NCI-H69 (cell line): ENCODE measurements around the gene NEB.
"Not testable (repeated sequence)": the region's sequence is repeated elsewhere in the genome, so short reads cannot be mapped to it uniquely, and the experiment has no call there.

Source experiments
- DNase-seq: peaks from one replicate; lab custom pipeline; 2025; lab: John Stamatoyannopoulos, UW

NEB gene

DNA sequence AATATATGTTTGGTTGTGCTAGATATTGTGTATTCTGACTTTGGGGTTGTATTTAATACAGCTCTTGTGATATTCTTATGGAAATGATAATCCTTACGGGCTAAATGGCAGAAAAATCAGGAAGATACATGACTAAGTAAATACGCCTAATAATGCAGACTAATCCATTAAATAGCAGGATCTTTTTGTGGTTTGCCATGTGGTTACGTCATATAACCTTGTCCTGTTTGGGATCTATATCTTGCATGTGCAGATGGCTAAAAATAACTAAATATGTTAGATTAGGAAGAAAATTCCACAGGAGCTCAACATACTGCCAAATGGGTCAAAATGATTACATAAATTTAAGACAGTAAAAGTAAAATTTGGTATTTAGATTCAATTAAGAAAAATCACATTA is 83.0 kb downstream of the NEB start:
- DNase-seq: no peak

DNA sequence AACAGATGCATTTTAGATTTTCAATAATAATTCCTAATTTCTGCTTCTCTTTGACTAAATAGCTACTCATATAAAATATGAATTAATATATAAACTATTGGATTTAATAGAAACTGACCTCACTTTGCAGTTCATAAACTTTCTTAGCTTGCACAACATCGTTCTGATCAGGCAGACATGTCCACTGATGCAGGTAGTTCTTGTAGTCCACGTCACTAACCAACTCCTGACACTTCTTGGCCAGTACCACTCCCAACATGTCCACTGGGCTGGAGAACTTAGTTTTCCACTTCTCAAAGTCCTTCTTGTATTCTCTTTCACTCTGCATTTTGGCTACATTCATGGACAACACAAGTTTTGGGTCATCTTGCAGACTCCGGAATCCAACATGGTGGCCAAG is 83.8 kb downstream of the NEB start:
- no peak for DNase-seq

DNA sequence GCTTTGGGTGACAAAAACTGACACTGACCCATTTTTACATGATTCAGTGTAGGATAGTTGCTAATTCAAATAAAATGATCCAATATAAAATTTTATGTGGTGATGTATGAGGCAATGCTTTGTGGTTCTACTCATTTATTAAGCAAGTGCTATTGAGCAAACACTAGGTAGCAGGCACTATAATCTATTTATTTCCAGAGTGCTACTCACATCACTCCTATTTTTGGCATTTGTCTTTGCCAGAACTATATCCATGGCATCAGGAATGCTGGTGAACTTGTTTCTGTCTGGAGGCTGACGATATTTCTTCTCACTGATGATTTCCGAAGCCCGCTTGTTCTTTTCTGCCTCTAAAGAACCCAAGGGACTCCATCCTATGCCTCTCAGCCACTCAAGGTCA is 84.3 kb downstream of the NEB start:
- DNase-seq: no peak

DNA sequence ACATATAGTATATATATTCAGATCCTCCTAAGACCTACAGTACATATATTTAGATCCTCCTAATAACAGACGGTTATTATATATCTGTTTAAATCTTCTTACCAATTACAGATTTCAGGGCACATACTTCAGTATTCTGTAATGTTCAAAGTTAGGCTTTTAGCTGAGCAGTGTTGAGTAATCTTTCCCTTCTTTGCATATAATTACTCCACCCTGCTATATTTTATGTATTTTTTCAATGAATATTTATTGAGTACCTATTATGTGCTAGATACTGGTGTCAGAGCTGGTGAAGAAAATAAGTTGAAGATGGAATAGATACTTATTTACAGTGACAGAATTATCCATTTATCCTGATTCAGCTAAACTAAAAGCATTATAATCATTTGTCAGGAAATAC is 84.9 kb downstream of the NEB start:
- DNase-seq: no peak

DNA sequence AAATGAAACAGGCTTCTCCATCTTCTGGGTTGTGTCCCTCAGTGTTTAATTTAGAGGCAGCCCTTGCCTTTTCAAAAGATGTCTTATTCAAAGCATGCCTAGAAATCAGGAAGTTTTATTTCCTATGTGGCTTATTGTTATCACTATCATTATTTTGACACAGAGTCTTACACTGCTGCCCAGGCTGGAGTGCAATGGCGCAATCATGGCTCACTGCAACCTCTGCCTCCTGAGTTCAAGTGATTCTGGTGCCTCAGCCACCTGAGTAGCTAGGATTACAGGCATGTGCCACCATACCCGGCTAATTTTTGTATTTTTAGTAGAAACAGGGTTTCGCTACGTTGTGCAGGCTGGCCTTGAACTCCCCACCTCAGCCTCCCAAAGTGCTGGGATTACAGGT is 87.8 kb downstream of the NEB start:
- not testable (repeated sequence) for DNase-seq

DNA sequence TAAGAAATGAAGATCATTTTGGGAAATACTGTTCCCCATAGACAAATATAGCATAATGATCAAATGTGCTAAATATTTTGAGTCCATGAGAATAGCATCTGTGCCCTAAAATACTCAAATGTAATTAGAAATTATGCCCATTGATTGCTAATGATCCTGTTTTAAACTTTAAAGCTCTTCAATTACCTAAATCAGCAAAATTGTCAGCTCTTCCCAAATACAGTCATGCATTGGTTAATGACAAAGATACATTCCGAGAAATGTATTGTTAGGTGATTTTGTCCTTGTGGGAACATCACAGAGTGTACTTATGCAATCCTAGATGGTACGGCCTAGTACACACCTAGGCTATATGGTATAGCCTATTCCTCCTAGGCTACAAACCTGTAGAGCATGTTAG is 89.7 kb downstream of the NEB start:
- DNase-seq: no peak

DNA sequence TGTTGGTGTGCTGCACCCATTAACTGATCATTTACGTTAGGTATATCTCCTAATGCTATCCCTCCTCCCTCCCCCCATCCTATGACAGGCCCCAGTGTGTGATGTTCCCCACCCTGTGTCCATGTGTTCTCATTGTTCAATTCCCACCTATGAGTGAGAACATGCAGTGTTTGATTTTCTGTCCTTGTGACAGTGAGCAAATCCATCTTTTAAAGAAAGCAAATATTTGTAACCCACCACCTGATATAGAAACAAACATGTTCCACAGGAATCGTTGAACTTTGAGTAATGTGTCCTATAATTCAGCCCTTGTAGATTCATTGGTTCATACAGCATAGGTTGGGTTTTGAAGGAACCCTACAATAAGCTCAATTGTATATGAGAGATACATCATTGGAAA is 92.4 kb downstream of the NEB start:
- DNase-seq: not testable (repeated sequence)

DNA sequence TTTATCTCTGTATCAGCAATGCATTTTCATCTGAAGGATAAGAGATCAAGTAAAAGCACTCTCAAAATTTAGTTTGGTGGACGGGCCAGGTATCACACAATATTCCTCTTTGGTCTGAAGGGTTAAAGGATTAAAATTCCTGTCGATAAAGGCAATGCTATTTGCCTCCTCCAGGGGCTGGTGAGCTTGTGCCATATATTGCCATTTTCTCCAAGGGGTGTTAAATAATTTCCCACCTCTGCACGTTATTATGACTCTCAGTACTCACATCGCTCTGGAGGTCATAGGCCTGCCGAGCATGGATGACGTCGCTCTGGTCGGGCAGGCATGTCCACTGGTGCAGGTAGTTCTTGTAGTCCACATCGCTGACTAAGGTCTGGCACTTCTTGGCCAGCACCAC is 94.2 kb downstream of the NEB start:
- no peak for DNase-seq

DNA sequence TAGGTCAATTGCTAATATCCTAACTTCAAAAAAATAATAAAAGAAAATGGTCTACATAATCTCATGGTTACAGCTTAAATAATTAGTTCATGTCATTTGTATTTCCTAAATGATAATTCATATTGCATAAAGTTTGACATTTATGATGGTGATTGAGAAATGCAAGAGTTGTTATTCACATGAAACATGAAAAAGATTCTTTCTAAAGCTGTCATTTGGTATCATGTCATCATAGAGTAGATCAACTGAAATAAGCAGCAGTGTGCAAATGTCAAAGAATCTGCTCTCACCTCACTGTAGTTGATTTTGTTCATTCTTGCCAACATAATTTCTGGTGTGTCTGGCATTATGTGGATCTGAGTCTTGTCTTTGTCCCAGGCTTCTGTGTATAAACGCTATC is 95.3 kb downstream of the NEB start:
- no peak for DNase-seq

DNA sequence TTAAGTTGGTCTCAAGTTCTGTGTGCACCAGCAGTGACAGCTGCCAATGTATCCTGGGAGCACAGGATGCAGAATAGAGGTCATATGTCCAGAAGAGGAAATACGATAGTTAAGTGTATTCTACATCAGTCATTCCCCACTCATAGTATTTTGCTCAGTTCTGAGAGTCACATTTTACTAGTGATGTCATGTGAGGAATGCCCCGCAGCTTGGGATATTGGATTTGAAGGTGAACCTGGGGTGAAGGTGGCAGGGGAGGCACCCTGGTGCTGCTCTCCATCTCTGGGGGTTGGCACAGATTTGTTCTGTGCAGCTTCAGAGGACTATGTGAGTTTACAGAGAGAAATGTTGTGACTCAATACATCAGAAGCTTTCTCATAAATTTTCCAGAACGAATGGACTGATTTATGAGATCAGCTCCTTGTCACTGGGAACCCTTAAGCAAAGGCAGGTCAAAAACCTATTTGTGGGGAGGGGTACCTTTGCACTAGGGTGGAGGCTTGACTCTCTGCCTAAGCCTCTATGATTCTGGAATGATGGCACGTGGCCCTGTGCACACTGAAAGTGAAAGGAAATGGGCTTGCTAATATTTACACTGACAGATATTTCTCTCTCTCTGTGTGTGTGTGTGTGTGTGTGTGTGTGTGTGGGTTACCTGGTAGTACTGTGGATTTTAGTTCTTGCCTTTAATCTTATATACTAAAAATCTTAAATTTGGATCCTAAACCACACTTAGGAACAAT is 95.9 kb downstream of the NEB start:
- DNase-seq: peak; percentile 35

DNA sequence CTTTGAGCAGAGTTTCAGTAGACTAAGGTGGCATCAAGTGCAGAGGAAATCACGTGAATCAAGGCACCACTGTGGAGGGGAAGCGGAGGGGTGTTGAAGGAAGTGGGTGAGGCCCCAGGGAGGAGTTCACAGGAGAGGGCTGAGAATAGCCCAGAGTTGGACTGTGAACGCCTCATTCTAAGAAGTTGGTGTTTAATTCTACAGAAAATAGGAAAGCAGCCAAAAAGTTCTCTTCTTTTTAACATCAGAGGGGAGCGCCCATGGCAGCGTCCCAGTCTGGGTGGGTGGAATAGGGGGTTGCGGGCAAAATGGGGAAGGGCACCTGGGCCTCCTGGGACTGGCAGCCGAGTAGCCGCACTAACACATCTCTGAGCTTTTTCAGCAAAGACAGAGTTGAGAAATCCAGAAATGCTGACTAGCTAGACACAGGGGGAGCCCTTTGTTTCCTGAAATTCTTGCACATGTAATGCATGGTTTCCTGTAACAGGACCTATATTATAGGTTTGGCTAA is 97.0 kb downstream of the NEB start:
- no peak for DNase-seq

DNA sequence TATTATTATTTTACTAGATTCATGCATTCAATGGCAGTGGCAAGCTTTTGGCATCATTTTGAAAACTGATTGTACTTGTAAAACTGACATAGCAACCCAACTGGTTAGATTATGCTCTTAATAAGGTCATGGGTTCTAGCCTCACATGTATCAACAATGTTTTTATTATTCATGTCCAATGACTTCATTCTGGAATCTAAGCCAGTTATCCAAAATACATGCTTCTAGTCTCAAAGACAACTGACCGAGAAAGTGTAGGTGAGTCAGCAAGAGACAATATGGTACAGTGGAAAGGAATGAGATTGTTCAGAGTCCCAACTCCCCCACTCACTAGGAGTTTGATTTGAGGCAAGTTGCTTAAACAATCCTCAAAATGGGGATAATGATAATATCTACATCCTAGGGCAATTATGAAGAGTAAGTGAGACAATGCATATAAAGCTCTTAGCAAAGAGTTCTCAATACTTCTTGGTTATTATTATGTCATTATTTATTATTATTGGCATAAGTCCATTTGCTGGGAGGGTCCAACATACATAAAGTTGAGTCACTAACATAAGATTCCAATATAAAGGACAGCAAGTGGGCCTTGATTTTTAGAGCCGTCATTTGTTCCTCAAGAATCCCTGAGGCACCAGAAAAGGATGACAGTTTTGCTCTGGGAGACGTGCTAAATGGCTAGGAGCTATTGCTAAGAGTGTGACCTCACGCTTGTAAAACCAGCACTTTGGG is 99.4 kb downstream of the NEB start:
- DNase-seq: no peak

DNA sequence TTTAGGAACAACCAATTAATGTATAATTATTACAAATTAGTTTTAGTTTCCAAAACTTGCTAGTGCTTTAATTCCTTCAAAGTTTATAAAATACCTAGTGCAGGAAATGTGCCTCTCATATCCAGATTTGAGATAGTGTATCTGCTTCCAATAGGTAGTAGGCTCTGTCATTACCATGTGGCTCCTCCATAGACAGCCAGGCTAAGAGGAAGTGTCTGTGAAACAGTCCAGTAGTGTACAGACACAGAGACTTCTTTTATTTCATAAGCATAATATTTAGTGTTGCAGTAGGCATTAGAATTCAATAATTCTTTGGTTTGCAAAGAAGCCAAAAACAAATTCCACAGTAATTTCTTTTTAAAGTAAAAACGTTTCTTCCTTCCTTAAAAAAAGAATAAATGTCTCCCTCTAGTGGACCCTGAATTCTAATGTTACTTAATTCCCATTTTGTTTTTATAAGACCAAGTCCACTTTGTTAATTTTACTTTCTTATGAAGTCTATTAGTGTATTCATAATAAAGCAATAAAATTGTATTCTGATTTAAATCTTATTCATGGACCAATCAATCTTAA is 101.2 kb downstream of the NEB start:
- DNase-seq: no peak

DNA sequence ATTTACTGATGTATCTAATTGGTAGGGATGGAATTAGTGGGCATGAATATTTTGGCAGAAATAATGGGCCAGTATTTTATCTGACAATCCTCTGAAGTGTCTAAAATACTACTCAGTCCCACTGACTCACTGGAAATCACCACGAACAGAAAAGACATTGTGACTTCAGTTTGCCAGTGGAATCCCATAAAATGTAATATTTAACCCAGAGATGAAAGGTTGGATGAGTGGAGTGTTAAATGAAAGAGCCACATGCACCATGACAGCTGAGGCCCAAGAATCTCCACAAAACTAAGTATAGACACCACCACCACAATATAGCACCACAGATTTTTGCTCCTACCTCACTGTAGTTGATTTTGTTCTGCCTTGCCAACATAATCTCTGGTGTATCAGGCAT is 103.9 kb downstream of the NEB start:
- no peak for DNase-seq

DNA sequence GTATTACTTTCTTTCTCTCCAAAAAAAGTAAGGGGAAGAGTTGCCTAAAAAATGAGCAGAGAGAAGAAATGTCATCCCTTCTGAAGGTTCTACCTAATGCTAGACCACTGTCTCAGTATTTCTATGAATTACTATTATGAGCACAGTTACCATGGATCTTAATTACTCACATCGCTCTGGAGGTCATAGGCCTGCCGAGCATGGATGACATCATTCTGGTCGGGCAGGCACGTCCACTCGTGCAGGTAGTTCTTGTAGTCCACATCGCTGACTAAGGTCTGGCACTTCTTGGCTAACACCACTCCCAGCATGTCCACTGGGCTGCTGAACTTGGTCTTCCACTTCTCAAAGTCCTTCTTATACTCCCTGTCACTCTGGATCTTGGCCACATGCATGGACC is 106.9 kb downstream of the NEB start:
- DNase-seq: no peak

DNA sequence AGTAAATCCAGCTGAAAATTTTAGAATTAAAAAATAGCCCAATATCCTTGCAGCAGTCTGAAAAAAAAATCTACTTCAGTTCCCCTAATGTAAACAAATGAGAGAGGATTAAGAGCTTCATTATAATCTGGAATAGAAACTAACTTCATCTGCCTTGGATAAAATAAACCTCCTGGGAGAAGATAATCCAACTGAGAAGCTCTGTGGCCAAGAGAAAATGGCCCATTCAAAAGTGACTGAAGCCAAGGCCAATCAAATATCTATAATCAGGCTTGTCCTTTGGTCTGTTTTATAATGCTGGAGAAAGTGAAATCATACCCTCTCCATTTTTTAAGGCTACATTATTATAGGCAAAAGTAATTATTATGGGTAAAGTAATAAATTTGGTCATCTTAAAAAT is 110.0 kb downstream of the NEB start:
- no peak for DNase-seq

DNA sequence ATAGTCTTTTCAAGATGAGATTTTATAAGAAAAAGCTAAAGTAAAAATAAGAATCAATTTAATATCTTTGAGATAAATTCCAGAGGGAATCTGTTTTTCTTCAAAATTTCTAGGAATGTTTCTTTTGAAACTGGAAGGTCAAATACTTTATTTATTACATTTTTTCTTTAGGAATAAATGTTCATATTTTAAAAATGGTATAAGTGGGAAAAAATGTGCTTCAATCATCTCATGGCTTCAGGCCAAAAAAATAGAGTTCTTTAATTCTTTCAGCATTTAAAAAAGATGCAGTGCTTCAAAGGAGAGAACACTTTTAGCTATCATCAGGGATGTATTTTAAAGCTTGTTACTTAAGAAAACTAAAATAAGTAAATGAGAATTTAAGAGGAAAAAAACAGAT is 110.6 kb downstream of the NEB start:
- no peak for DNase-seq

DNA sequence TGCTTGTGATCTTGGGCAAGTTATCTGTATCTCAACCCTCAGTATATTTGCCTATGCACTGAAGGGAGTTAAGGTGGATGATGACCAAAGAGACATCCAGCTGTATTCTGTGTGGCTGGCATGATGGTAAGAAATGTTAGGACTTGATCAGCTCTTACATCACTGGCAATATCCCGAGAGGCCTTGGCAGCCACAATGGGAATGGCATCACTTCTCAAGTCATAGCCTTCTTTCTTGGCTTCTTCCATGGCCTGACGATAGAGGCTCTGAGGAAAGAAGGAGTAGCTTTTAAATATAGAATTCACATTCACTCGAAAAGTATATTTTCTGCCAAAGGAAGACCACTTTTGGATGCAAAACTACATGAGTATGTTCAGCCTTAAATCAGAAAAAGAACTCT is 113.5 kb downstream of the NEB start:
- DNase-seq: no peak

DNA sequence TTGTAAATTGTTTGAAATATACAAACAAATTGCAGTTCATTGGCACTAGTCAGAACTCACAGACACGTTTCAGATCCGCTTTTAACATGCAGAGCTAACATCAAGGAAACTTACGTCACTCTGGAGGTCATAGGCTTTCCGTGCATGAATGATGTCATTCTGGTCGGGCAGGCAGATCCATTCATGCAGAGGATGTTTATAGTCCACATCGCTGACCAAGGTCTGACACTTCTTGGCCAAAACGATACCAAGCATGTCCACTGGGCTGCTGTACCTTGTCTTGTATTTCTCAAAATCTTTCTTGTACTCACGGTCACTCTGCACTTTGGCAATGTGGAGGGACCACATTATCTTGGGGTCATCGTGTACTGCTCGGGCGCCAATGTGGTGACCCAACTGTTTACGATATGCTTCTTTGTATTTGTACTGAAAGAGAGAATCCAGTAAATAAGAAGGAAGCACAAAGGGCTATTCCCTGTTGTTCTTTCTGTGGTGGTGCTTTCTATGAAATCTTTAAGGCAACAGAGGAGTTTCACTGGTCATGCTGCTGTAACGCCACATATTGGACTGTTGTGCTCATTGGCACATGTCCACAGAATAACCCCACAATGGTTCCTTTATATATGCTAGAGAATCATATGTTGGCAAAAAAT is 114.8 kb downstream of the NEB start:
- no peak for DNase-seq

DNA sequence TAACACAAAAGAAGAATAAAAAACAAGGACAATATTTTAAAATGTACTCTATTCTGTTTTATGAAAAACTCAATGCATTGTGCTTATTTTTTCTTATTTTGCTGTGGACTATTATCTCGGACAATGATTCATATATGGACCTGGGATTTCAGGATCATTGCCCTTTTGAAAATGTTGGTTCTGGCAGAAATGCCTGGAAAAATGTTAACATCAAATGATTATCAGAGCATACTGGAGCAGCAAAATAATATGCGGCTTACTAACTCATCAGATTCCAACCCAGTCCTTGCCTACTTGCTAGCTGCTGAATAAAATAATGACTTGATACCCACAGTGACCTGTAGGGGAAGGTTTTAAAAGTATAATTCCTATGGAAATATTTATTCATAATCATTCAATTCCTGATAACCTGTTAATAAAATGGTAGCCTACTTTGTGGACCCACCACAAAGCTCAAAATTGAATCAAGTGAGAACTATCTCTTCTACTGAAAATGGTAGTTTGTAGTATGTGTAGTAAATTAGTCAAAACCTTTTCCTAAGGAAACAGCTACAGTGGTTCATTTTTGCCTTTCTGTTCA is 117.4 kb downstream of the NEB start:
- no peak for DNase-seq

DNA sequence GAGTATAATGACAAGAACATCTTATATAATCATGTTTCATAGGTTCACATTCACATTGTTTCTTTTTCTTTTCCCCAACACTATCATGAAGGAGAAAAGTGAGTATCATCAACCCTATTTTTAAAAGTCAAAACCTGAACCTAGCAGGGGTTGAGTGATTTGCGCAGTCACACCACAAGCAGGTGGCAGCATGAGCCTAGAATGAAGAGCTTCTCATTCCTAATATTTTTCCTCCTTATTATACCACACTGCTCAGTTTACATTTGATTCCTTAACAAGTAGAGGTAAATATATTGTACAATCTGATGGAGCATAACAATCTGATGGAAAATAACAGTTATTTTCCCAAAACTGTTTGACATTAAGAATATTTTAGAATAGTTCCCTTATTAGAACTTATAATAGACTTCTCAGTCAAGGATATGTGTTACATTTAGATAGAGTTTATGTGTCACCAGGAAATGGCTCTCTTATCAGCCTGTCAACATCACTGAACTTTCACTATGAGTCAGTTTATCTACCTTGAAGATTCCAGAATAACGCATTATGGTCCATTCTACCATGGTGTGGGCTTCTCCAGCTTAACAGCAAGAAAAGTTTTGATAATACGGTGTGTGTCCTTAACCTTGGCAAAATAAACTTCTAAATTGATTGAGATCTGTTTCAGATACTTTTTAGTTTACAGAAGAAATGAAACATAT is 119.5 kb downstream of the NEB start:
- no peak for DNase-seq

DNA sequence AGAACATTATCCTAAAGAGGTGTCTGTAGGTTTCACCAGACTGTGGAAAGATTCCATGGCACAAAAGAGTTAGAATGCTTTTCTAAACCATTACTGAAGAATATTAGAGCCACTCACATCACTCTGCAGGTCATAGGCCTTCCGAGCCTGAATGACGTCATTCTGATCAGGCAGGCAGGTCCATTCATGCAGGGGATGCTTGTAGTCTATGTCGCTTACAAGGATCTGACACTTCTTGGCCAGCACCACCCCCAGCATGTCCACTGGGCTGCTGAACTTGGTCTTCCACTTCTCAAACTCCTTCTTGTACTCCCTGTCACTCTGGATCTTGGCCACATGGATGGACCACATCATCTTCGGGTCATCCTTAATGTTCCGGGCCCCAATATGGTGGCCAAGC is 120.1 kb downstream of the NEB start:
- DNase-seq: no peak
